Fibroblast of pulmonary artery (primary cell): Measurements from ENCODE around the gene USE1.

ENCODE experiments used
- DNase-seq: peaks from one replicate; pipeline ENCODE4 v3.0.0-alpha.2; 2010; ENCODE audit warnings: low read depth
- H3K4me3 ChIP-seq: replicated peaks from 2 replicates; pipeline ENCODE4 v1.5.1; 2011; ENCODE audit warnings: low read depth, mild to moderate bottlenecking, control low read depth, low read length, moderate library complexity
- CTCF ChIP-seq: IDR thresholded peaks from 2 replicates; pipeline ENCODE4 v1.5.1; 2011; ENCODE audit warnings: mild to moderate bottlenecking, control low read depth, low read length, inconsistent platforms; ENCODE audit errors: missing control alignments

USE1 gene

GRCh38 chr19:17226002-17226933 is 11.1 kb downstream of the USE1 start, which contains the start of gene OCEL1:
OCEL1 (plus strand) TSS chr19:17226226; CDS start chr19:17226248, 22 bp downstream.
- peak; percentile 98 for DNase-seq
- TF ChIP-seq CTCF, result no peak
- peak within 1 kb of the TSS; percentile 75 for H3K4me3 ChIP-seq

GRCh38 chr19:17227798-17228367 is 12.7 kb downstream of the USE1 start:
- no peak for TF ChIP-seq CTCF
- DNase-seq, result no peak
- H3K4me3 ChIP-seq, result no peak overlapping the region

- no peak for DNase-seq
- H3K4me3 ChIP-seq, result no peak overlapping the region
- TF ChIP-seq CTCF, result no peak
These were observed 14.7 kb downstream of the USE1 start for GRCh38 chr19:17229890-17230289.

GRCh38 chr19:17232258-17232657 is 17.1 kb downstream of the USE1 start:
- DNase-seq, result no peak
- no peak overlapping the region for H3K4me3 ChIP-seq
- TF ChIP-seq CTCF, result no peak

- DNase-seq, result peak; percentile 45
- H3K4me3 ChIP-seq, result peak overlapping the region; percentile 57
- no peak for TF ChIP-seq CTCF
These were observed 19.7 kb downstream of the USE1 start for GRCh38 chr19:17234911-17235299.

- TF ChIP-seq CTCF, result peak; percentile 26
- peak; percentile 76 for DNase-seq
These were observed 20.3 kb downstream of the USE1 start for GRCh38 chr19:17235300-17235970.

More at GRCh38 chr19:17235300-17235970, 20.3 kb downstream of the USE1 start:
- H3K4me3 ChIP-seq, result peak overlapping the region; percentile 57
